GM21576 (cell line): ENCODE measurements around the gene MED12L.

Experiments
- ATAC-seq: cut with Tn5 transposase; IDR thresholded peaks from one replicate; pipeline ENCODE4 v1.9.1; 2021; ENCODE audit warnings: mild to moderate bottlenecking, moderate library complexity; ENCODE audit not compliant: unreplicated experiment

MED12L gene

DNA sequence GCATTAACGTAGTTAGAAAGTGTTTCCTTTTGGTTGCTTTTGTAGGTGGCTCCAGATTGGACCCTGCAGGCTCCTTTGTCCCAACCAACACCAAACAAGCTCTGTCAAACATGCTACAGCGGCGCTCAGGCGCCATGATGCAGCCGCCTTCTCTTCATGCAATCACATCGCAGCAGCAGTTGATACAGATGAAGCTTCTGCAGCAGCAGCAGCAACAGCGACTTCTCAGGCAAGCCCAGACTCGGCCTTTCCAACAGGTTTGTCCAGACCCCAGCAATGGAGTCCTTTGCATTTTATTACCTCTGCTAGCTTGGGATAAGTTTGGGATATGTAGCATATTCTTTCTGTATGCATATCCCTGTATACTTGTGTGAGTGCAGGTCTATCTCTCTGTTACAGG, 309.1 kb downstream of the MED12L start:
- ATAC-seq = no peak

DNA sequence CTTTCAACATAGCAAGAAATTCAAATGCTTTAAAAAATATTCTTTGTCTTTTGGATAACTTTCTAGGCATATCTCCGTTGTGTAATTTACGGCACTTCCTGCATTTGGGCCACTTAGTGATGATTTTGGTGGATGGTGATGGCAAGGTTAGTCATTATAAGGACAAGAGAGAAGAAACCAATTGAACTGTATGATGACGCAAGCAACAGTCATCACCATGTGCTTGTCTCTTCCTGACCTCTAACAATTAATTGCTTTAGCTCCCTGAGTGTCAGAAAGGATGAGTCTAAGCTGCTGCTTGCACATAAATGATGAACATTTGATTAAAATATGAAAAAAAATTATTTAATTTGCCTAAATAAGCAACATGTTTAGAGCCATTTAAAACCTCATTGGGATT, 310.3 kb downstream of the MED12L start:
- ATAC-seq = no peak

DNA sequence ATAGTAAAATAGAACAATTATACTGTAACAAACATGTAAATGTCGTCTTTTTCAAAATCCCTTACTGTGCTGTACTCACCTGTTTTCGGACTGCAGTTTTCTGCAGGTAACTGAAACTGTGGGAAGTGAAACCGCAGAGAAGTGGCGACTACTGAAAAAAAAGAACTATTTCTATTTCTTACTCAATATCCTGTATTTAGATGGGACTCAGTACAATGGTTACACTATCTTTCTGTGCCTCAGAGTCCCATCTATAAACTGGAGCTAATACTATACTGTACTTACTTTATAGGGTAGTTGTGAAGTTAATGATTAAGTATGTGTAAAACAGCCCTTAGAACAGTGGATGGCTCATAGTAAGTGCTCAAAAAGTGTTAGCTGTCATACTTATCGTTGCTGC, 313.4 kb downstream of the MED12L start:
- no peak for ATAC-seq

DNA sequence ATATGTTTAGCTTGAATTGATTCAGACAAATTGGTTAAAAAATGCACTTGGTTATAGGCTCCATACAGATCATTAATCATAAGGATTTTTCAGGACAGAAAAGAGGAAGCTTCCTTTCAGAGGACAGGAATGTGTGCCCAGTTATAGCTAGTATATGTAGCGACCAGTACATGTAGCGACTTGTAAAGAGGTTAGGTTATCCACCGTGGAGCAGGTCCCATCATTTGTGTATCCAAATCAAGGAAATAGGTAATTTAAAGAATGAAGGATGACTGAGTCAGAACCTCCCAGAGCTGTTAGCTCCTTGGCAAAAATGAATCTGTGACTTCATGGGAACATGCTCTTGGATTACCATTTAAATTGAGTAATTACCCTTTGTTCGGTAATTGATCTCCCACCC, 314.9 kb downstream of the MED12L start:
- ATAC-seq = no peak

DNA sequence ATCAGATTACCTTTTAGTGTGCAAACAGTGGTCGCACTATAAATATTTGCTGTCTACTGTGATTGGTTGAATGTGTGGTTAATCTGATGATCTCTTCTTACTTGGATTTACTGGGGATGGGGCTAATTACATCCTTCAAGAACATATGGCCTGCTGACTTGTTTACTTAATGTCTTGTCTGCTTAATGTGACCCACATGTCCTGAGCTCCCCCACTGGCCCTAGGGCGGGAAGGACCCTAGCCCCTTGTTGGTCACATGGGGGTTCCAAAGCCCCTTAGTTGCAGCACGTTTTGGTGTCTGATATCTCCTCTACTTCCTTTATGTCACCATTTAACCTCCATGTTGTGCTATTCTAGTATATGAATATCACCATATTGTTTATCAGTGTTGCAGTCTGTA, 316.9 kb downstream of the MED12L start:
- ATAC-seq = no peak

DNA sequence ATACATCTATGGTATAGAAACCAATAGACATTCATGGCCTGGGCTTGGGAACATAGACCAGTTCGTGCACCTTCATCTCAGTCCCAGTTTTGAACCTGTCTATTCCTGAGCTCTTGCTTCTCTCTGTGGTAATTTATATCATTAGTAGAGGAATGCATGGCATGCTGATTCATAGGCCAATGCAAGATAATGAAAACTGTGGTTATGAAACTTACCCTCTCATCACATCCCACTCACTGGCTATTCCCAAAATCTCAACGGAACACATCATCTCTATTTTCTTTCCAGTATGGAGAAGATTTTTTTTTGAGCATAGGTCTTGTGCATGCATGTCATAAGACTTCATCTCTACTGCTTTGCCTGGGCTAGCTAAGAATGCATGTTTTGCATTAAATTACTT, 317.8 kb downstream of the MED12L start:
- no peak for ATAC-seq

DNA sequence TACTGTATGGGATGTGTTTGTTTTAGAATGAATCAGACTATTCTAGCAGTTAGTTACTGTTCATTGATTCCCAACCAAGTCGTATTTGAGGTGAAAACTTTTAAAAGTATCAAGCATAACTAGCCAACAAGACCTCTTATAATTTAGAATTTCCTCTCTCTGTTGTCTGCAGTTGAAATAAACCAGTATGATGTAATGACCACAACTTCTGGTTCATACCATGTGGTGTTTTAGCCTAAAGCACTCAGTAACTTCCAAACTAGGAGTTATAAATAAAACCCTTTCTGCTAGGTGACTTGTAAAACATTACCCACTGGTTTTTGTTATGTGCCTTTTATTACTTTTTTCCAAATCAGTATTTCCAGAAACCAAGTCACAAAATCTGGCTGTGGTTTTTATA, 318.9 kb downstream of the MED12L start:
- peak; percentile 55 for ATAC-seq

DNA sequence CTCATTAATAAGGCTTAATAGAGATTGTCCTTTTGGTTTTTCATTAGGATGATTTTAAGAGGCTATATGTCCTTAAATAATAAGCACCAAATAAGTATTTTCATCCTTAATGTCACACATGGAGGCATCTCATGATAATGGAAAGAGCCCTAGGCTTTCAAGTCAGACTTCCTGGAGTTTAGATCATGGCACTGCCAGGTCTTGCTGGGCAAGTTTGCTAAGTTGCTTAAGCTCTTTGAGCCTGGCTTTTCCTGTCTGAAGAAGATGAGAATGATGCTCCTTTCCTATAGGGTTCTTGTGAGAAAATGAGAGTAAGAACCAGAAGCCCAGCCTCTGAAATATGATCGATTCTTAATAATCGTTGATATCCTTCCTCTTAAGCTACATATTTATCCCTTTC, 322.5 kb downstream of the MED12L start:
- ATAC-seq = no peak

DNA sequence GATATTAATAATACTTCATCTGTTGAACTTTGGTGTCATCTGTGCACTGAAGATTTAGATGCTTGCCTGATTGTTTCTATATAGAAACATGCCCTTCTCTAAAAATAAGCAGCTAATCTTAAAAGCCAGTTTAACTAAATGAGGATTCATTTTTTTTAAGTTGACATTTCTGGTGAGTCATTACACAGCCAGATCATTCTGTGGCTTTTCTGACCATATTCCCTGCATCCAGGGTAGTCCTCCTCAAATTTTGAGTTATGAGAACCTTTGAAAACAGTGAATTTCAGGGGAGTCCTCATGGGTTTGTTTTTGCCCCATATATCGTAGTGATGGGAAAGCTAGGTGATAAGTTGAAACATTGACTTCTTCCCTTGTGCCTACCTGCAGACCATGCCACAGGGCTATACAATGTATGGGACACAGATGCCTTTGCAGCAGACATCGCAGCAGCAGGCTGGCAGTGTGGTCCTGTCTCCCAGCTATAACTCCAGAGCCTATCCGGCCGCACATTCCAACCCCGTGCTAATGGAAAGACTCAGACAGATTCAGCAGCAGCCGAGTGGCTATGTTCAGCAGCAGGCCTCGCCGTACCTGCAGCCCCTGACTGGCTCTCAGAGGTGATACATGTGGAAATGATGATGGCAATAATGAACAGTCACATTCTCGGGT, 325.6 kb downstream of the MED12L start:
- ATAC-seq = no peak

DNA sequence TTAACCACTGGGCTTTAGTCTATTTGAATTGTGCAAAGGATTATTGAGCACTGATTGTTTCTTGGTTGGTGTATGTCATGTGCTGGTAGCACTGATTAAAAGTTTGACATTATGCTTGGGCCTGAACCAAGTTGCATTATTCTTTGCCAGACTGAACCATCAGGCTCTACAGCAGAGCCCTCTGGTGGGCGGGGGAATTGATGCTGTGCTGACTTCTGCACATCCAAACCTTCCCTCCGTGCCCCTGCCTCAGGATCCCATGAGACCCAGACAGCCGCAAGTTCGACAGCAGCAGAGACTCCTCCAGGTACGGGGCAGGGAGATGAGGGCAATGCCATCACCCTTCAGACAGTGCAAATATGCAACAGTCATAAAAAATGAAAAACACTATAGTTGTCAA, 327.5 kb downstream of the MED12L start:
- ATAC-seq = no peak

DNA sequence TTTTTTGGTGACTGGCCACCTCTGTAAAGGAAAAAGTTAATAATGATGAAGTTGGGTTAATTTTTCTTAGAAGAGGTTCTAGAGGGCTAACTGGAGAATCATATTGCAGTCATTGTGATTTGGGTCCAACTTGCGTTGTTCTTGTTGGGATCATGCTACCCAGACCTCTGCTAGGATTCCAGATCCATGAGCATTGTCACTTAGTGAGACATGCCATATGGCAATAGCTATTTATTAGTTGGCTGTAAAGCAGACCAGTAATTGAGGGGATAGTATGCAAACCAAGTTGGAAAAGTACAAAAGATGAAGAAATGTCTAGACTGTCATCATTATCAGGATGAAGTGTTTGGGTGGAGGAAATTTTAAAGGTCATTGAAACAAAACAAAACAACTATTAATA, 329.8 kb downstream of the MED12L start:
- no peak for ATAC-seq

DNA sequence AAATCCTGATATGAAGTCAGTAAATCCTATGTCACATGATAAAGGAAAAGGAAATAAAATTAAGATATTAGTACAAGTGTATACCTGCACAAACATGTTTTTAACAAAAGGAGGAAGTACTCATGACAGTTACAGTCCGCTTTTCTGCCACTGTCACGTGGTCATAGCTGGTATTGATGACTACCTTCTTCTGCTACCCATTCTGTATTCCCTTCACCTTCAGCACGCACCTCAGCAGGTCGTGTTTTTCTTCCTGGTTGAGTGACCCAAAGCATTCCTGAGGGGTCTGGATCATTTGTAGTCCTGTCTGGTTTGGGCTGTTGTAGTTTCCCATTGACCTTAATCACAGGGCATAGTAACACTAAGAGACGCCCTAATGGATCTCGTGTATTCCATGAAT, 334.3 kb downstream of the MED12L start:
- ATAC-seq = no peak

DNA sequence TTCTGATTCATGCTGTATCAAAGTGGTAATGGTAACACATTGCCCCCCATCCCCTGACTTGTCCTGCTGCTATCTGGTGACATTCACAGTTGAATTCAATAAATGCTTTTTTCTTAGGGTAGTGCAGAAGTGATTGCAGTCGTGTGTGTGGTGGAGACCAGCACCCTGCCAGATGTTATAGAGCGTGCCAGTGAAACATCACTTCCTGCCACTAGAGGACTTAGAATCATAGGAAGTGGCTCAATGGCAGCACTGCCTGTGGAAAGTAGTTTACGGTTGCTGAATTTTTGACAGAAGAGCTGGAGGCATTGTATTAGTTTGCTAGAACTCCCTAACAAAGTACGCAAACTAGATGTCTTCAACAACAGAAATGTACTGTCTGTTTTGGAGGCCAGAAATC, 336.5 kb downstream of the MED12L start:
- no peak for ATAC-seq

DNA sequence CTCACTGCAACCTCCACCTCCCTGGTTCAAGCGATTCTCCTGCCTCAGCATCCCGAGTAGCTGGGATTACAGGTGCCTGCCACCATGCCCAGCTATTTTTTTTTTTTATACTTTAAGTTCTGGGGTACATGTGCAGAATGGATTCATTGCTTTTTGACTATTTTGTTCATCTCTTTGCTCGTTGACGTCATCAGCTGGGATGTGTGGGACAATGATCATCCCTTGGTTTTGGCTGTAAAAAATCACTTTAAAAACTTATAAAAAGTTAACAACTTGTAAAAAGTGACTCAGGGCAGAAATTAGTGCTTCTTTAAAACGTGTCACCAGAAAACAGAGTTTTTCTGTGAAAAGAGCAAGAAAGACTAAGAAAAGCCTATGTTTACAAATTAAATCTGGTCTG, 337.6 kb downstream of the MED12L start:
- no peak for ATAC-seq

DNA sequence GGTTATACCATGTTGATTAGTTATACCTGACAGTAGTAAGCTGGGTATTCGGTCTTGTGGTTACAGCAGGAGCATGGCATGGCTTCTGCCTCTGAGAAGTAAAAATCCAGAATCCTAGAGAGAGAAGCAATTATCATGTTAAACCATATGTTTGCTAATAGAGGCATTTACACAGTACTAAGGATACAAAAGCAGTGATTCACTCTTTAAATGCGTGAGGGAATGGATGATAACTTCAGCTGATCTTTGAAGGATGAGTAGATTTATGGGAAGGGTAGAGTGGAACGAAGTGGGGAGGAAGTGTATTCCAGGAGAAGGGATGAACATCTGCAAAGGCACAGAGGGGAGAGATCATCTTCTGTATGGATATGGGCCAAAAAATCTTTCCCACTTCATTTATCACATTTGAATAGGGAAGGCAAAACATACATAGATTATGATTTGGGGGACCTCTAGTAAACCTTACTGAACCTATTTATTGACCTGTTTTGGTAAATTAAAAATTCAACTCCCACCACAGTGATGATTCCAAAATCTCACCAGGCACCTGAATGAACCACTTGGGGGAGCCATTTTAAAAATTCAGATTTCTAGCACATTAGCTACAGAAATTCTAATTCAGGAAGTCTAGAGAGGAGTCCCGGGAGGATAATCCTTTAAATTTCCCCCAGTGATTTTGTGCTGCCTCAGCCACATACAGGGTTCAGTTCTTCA, 340.3 kb downstream of the MED12L start:
- peak; percentile 22 for ATAC-seq

DNA sequence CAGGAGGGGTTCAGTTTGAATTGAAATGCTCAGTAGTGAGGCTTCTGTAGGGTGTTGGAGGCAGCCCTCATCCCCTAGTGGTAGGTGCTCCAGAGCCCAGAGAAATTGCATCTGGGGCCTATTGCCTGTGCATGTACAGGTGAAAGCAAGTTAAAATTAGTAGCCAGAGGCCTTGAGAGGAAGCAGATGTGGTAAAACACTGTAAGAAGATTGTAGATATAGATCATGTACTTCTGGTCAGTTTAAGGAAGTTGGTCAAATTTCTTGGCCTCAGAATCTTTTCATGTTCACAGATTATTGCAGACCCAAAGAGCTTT, 340.8 kb downstream of the MED12L start:
- ATAC-seq = peak; percentile 83

DNA sequence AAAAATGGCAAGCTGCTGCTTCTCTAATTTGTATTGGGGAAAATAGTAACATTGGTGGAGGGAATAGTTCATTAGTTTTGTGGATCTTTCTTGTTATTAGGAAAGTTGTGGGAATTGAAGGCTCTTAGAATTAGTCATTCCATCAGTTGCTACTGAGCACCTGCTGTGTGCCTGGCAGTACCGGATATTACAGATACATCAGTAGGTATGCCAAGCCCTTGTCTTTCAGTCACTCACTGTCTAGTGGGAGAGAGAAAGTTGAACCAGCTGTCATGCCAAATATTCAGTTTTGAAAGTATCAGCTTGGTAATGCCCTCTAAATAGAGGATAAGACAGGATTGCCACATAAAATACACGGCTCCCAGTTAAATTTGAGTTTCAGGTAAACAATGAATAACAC, 342.9 kb downstream of the MED12L start:
- ATAC-seq = no peak

DNA sequence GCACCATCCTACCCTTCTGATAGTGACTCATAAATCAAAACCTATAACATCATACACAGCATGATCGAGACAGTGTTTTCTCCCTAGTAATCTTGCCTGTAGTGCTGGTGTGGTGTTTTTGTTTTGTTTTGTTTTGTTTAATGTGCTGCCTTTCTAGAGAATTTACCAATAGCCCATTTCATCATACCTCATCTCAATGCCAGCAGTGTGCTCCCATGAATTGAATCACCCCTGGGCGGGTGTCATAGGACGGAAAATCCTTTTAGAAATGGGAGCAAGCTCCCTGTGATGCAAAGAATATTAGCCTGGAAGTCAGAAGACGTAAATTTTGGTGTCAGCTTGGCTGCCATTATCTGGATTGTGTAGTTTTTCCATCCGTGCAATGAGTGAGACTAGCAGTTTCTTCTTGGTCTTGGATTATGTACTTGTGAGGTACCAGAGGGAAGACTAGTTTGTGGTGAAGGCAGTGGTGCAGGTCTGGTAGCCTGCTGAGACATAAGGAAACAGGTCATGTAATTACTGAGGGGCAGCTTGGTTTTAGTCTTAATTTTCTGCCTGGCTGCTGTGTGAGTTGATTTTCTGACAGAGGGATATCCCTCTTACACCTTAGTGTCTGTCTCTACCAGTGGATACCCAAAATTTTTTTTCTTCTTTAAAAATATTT, 345.5 kb downstream of the MED12L start:
- no peak for ATAC-seq

DNA sequence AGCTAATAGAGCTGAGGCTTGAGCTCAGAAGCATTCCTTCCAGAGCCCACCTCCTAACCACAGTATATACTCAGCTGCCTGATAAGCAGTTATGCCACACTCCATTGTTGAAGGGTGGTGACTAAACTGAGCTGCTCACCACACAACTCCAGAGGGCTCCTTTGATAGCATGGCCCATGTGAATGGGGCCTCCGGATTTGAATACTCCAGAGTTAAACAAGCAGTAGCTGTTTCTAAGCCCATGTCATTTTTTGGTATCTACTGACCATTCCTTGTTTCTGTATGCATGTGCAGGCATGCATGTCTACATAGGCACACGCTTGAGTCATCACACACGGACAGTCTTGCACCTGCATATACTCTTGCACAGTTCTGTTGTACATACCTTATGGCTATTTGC, 346.5 kb downstream of the MED12L start:
- ATAC-seq = no peak

DNA sequence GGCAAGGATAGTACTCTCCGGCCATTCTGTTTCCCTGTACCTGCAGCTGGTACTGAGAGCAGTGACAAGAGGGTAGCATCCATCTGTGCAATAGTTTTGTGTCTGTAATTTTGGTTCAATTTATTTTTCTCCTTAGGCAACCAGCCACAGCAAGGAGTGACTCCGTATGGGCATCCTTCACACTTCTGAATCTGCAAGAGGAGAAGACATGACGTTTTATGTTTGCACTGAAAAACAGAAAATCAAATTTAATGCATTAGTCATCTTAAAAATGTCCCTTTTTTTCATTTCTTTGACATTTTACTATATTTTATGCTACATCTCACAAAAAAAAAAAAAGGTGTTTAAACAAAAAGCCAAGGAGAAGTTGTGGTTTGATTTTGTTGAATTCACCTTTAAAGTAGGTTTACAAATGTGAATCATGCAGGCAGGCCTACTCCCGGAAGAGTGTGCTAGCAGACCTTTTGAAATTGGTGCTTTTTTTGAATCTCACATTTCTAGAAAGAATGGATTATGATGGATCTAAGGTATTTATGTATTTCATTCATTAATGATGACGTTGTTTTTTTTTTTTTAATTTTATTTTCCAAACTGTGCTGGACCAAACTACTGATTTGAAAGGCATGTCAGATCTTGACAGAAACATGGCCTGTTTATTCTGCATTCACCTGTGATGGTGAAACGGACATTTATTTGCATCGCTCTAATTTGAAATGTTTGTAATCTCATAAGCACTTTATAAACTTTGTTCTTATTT, 347.3 kb downstream of the MED12L start:
- no peak for ATAC-seq

DNA sequence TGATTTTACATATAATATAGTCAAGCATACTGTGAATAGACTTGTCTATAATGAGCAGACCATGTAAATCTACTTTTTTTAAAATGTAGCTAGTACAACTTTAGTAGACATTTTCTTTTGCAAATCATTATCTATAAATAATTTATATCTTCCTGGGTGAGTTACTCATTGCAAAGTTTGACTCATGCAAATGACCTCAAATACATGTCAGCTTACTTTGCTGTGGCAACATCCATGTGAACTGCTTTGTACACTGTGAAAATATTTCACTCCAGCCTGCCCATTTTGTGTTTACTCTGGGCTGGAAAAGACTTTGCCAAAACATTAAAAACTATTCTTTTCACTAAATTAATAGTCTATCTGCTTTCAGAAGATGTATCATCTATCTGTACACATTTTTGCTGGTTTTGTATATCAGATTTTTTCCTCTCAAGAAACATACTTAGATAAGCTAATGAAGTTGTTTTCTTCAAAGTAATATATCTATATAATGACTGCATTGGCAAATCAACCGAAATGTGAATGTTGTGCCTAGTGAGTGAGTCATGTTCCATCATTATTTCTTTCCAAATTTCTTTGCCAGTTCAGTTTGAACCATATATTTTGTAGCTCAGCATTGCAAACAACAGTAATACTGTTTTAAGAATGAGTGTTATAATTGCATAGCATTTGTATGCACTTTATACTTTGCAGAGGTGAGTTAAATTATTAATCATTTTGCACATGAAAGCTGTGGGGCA, 348.9 kb downstream of the MED12L start:
- ATAC-seq = no peak
